GM12864 (cell line): ENCODE results near the gene PRKD1.
"Not testable (repeated sequence)": the region's sequence is repeated elsewhere in the genome, so short reads cannot be mapped to it uniquely, and the experiment has no call there.

ENCODE experiments used
- DNase-seq: peaks from one replicate; pipeline ENCODE4 v3.0.0-alpha.2; 2011; ENCODE audit warnings: low read depth
- H3K4me3 ChIP-seq: 2 replicates; pipeline ENCODE4 v1.5.1; 2011; ENCODE audit warnings: mild to moderate bottlenecking, low read depth, low read length, control low read depth
- TF ChIP-seq, protein P1 (sequence below): IDR thresholded peaks from 2 replicates; pipeline ENCODE4 v1.5.1; 2011; ENCODE audit warnings: low read depth, mild to moderate bottlenecking, moderate library complexity, low read length, control low read depth, inconsistent platforms; ENCODE audit errors: missing control alignments

The PRKD1 gene

DNA sequence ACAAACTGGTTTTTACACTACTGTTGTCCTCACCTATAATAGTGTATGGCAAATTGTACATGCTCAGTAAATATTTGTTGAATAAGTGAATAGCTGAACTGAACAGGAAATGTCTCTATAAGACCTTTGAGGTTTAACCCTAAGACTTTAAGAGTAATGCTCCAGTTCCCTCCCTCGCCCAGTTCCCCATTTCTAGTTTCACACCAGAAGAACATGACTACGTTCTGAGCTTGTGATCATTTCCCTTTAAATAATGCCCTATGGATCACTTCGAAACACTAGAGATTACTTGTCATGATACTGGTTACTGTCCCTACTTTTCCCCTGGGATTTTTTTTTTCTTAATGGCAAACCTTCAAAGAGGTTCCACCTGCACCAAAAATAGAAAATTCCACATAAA is 69.3 kb downstream of the PRKD1 start:
- TF ChIP-seq, protein P1, sequence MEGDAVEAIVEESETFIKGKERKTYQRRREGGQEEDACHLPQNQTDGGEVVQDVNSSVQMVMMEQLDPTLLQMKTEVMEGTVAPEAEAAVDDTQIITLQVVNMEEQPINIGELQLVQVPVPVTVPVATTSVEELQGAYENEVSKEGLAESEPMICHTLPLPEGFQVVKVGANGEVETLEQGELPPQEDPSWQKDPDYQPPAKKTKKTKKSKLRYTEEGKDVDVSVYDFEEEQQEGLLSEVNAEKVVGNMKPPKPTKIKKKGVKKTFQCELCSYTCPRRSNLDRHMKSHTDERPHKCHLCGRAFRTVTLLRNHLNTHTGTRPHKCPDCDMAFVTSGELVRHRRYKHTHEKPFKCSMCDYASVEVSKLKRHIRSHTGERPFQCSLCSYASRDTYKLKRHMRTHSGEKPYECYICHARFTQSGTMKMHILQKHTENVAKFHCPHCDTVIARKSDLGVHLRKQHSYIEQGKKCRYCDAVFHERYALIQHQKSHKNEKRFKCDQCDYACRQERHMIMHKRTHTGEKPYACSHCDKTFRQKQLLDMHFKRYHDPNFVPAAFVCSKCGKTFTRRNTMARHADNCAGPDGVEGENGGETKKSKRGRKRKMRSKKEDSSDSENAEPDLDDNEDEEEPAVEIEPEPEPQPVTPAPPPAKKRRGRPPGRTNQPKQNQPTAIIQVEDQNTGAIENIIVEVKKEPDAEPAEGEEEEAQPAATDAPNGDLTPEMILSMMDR: no peak
- peak; percentile 41 for DNase-seq
- no peak overlapping the region for H3K4me3 ChIP-seq

DNA sequence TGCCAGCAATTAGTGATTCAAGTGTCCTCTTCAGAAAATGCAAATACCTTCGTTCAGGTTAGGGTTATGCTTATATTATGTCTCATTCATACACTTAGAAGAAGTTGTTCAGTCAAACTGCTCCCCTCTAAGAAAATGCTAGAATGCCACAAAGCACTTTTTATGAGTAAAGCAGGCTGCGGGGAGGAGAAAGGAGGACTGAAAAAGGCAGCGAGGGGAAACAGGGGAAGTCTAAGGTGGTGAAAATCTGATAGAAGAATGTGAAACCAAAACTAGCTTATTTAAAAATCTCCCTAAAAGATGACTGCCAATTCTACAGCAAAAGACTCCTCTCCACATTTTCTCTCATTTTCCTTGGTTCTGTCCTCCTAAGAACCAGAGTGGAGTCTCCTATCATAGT is 70.1 kb downstream of the PRKD1 start:
- DNase-seq: peak; percentile 35
- TF ChIP-seq, protein P1: no peak
- H3K4me3 ChIP-seq: no peak overlapping the region

DNA sequence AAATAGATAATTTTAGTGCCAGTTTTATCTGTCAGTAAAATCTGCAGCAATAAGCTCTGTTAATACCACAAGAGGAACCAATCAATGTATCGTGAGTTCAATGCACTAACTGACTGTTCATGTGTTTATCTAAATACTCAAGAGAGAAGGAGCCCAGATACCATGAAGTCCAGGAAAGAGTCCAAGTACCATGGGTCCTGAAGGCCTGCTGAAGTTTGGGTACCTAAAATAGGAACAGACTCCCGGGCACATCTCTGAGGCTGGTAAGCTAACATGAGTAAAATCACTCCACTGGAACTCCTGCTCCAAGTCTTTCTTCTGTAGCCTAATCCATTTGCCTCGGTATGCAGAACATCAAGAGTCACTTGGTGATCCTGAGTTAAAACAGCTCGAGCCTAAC is 71.1 kb downstream of the PRKD1 start:
- TF ChIP-seq, protein P1: no peak
- no peak overlapping the region for H3K4me3 ChIP-seq
- no peak for DNase-seq

DNA sequence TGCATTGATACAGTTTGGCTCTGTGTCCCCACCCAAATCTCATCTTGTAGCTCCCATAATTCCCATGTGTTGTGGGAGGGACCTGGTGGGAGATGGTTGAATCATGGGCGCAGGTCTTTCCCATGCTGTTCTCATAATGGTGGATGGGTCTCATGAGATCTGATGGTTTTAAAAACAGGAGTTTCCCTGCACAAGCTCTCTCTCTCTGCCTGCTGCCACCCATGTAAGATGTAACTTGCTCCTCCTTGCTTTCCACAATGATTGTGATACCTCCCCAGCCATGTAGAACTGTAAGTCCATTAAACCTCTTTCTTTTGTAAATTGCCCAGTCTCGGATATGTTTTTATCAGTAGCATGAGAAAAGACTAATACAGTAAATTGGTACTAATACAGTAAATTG is 74.0 kb downstream of the PRKD1 start:
- DNase-seq: not testable (repeated sequence)

DNA sequence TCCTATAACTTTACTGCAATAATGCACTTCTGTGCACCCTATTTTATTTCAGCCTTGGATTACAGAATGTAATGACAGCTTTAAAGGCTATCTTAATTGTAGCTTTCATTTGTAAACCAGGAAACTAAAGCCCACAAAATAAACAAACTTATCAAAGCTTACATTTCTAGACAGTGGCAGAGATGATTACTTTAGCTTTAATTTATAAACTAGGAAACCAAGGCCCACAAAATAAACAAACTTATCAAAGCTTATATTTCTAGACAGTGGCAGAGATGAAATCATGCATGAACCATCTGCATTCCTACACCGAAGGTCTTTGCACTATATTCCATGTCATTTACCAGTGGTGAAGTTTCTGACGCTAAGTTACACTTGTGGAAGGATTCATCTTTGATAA is 74.4 kb downstream of the PRKD1 start:
- DNase-seq: no peak
- TF ChIP-seq, protein P1: no peak
- no peak overlapping the region for H3K4me3 ChIP-seq

More for the DNA sequence above, 74.0 kb downstream of the PRKD1 start:
- H3K4me3 ChIP-seq: not testable (repeated sequence)

DNA sequence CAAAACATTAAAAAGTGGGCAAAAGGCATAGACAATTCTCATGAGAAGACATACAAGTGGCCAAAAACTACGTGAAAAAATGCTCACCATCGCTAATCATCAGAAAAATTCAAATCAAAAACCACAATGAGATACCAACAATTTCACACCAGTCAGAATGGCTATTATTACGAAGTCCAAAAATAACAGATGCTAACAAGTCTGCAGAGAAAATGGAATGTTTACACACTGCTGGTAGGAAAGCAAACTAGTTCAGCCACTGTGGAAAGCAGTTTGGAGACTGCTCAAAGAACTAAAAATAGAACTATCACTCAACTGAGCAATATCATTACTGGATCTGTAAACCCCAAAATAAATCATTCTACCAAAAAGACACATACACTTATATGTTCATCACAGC is 76.2 kb downstream of the PRKD1 start:
- DNase-seq: no peak
- no peak overlapping the region for H3K4me3 ChIP-seq
- TF ChIP-seq, protein P1: no peak

DNA sequence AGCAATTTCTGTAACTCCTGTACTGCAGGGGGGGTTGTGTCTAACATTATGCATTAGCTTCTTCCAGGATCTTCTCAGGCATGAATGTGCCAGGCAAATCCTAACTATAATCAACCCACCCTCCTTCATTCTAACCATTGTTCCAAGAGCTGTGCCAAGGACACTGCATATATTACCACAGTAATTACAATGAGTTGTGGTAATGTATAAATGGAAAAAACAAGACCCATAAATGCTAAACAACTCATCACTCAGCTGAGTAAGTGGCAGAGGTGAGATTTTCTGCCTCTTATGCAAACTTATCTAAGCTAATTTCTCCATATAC is 80.6 kb downstream of the PRKD1 start:
- TF ChIP-seq, protein P1: no peak

DNA sequence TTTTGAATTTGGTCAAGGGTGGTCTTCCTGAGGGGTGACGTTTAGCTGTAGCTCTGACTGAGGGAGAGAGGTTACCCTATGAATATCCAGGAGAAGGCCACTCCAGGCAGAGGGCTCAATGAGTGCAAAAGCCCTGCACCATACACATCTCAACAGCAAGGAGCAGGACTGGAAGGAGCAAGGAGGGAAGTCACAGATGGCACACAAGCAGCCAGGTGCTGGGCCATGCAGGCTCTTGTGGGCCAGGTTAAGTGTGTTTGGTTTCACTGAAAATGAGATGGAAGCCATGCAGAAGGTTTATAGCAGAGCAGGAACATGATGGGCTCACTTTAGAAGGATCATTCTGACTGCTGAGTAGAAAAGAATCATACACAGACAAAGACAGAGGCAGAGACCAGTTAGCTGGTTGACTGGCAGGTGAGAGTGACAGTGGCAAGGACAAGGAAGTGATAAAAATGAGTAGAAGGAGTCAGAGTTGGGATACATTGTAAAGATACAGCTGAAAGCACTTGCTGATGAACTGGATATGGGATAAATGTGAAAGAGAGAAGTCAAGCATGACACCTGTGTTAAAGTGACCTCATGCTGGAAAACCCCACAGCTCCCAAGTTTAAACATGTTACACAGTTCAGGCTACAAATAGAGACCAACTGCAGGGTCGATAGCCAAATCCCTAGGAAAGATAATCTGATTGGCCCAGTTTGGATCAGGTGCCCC is 81.2 kb downstream of the PRKD1 start:
- TF ChIP-seq, protein P1: no peak
- H3K4me3 ChIP-seq: no peak overlapping the region
- no peak for DNase-seq

More for the DNA sequence above, 80.6 kb downstream of the PRKD1 start:
- H3K4me3 ChIP-seq: no peak overlapping the region
- DNase-seq: no peak
